ENCODE results near the gene GJC1. TPM values are rescaled to one million over a fixed set of nuclear protein-coding genes. Genes with fewer than 3 reads are reported as not detected.

The GJC1 gene
- total RNA-seq, 4 donors from 2014 or later, result 7.4 to 32.3 (median 14.5) TPM

- DNase-seq (ENCODE audit: low spot score), result no peak
- TF ChIP-seq, protein P1, sequence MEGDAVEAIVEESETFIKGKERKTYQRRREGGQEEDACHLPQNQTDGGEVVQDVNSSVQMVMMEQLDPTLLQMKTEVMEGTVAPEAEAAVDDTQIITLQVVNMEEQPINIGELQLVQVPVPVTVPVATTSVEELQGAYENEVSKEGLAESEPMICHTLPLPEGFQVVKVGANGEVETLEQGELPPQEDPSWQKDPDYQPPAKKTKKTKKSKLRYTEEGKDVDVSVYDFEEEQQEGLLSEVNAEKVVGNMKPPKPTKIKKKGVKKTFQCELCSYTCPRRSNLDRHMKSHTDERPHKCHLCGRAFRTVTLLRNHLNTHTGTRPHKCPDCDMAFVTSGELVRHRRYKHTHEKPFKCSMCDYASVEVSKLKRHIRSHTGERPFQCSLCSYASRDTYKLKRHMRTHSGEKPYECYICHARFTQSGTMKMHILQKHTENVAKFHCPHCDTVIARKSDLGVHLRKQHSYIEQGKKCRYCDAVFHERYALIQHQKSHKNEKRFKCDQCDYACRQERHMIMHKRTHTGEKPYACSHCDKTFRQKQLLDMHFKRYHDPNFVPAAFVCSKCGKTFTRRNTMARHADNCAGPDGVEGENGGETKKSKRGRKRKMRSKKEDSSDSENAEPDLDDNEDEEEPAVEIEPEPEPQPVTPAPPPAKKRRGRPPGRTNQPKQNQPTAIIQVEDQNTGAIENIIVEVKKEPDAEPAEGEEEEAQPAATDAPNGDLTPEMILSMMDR (IDR thresholded peaks at IDR 0.05), result no peak
- no peak for ATAC-seq (ENCODE audit: low FRiP score)
Measured at GRCh38 chr17:44754276-44754675, 75.8 kb downstream of the GJC1 start.

- TF ChIP-seq, protein P1 (IDR thresholded peaks at IDR 0.05), result no peak
- ATAC-seq (ENCODE audit: low FRiP score), result no peak
- DNase-seq (ENCODE audit: low spot score), result no peak
Measured at GRCh38 chr17:44752953-44753861, 76.9 kb downstream of the GJC1 start.

DNA sequence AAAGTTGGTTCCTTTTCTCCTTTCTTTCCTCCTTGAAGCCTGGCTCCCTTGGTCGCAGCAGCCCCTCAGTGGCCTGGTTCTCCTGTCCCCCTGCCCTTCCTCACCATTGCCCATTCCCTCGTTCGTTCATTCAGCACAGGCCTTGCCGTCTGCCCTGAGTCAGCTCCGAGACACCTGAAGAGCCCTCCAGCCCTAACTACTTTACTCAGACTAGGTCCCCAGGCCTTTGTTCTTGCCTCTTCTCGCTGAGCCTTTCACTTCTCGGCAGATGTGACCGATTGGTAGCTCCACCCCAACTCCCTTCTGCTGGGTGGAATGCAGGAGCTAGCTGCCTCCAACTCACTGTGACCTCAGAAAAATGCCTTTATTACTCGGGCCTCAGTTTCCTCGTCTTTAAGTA is 78.3 kb downstream of the GJC1 start:
- TF ChIP-seq, protein P1 (IDR thresholded peaks at IDR 0.05), result no peak
- no peak for ATAC-seq (ENCODE audit: low FRiP score)

GRCh38 chr17:44751331-44751730 is 78.8 kb downstream of the GJC1 start:
- ATAC-seq (ENCODE audit: low FRiP score), result no peak
- no peak for DNase-seq (ENCODE audit: low spot score)
- TF ChIP-seq, protein P1 (IDR thresholded peaks at IDR 0.05), result no peak

More for the DNA sequence above, 78.3 kb downstream of the GJC1 start:
- DNase-seq (ENCODE audit: low spot score), result no peak

- TF ChIP-seq, protein P1 (IDR thresholded peaks at IDR 0.05), result no peak
- ATAC-seq (ENCODE audit: low FRiP score) (no peak), DNase-seq (ENCODE audit: low spot score) (no peak)
Measured at GRCh38 chr17:44749980-44750318, 80.1 kb downstream of the GJC1 start.

- TF ChIP-seq, protein P1 (IDR thresholded peaks at IDR 0.05), result no peak
- ATAC-seq (ENCODE audit: low FRiP score) (no peak), DNase-seq (ENCODE audit: low spot score) (no peak)
Measured at GRCh38 chr17:44749076-44749979, 80.8 kb downstream of the GJC1 start.

Other genes with a start within 250 kb of the GJC1 start
- gene MEIOC, start 173.8 kb downstream of the GJC1 start, total RNA-seq, result not detected
- gene CCDC43, start 140.5 kb downstream of the GJC1 start, total RNA-seq, result 10 to 100 TPM; 14.5 to 22.5 (median 17.6) TPM
- 1 to 10 TPM; 1.6 to 6.3 (median 2.5) TPM for gene DBF4B, start 121.6 kb downstream of the GJC1 start, total RNA-seq
- under 1 TPM; 0.19 to 0.72 (median 0.50) TPM for gene ADAM11, start 71.3 kb downstream of the GJC1 start, total RNA-seq
- 10 to 100 TPM in 1 of 4 donors, 1 to 10 TPM in 3; 2.1 to 17.8 (median 3.0) TPM for gene HIGD1B, start 17.6 kb upstream of the GJC1 start, total RNA-seq
- gene EFTUD2, start 69.2 kb upstream of the GJC1 start, total RNA-seq, result 100 to 1,000 TPM in 1 of 4 donors, 10 to 100 TPM in 3; 62.5 to 131 (median 75.0) TPM
- gene GFAP, start 85.2 kb upstream of the GJC1 start, total RNA-seq, result 1 to 10 TPM; 1.4 to 4.1 (median 2.9) TPM
- gene KIF18B, start 117.5 kb upstream of the GJC1 start, total RNA-seq, result under 1 TPM in 1 of 4 donors, not detected in 3; 0.72 TPM
- 10 to 100 TPM in 2 of 4 donors, 1 to 10 TPM in 1, not detected in 1; 9.2 to 24.2 (median 10.4) TPM for gene C1QL1, start 138.0 kb upstream of the GJC1 start, total RNA-seq
- gene DCAKD, start 221.3 kb upstream of the GJC1 start, total RNA-seq, result 10 to 100 TPM; 22.7 to 36.4 (median 25.2) TPM
- 100 to 1,000 TPM in 1 of 4 donors, 10 to 100 TPM in 3; 57.3 to 101 (median 78.1) TPM for gene NMT1, start 231.0 kb upstream of the GJC1 start, total RNA-seq